HPDE6-E6E7 (cell line): ENCODE data around the gene FES.
"Not testable (repeated sequence)": the region's sequence is repeated elsewhere in the genome, so short reads cannot be mapped to it uniquely, and the experiment has no call there.

Experiments
- DNase-seq: peaks from one replicate; pipeline ENCODE4 v3.0.0; 2011; ENCODE audit warnings: missing footprints; ENCODE audit errors: extremely low spot score

FES gene

GRCh38 chr15:90891346-90891949 is 7.1 kb downstream of the FES start:
- DNase-seq: no peak

GRCh38 chr15:90892023-90892422 is 7.7 kb downstream of the FES start:
- DNase-seq: no peak

GRCh38 chr15:90892498-90893174 is 8.3 kb downstream of the FES start:
- DNase-seq: no peak

- DNase-seq: no peak
Measured at GRCh38 chr15:90893175-90894090, 9.1 kb downstream of the FES start.

GRCh38 chr15:90895571-90896117 is 11.3 kb downstream of the FES start:
- no peak for DNase-seq

GRCh38 chr15:90897131-90897655 is 12.9 kb downstream of the FES start:
- not testable (repeated sequence) for DNase-seq

GRCh38 chr15:90901175-90902039 is 17.1 kb downstream of the FES start:
- no peak for DNase-seq

GRCh38 chr15:90902040-90902839 is 17.9 kb downstream of the FES start:
- peak; percentile 96 for DNase-seq

GRCh38 chr15:90902840-90903732 is 18.8 kb downstream of the FES start, which contains the start of gene MAN2A2:
Gene MAN2A2, plus strand, starts transcription at chr15:90903302. Its CDS starts 906 bp downstream, at chr15:90904208.
- peak; percentile 45 for DNase-seq

GRCh38 chr15:90903733-90904536 is 19.6 kb downstream of the FES start:
- no peak for DNase-seq

GRCh38 chr15:90904746-90905145 is 20.4 kb downstream of the FES start:
- DNase-seq: no peak

- DNase-seq: no peak
Measured at GRCh38 chr15:90905306-90906180, 21.2 kb downstream of the FES start.

GRCh38 chr15:90906181-90906849 is 22.0 kb downstream of the FES start:
- no peak for DNase-seq

GRCh38 chr15:90907051-90907660 is 22.9 kb downstream of the FES start:
- DNase-seq: no peak

- DNase-seq: no peak
Measured at GRCh38 chr15:90907838-90908507, 23.7 kb downstream of the FES start.

- DNase-seq: not testable (repeated sequence)
Measured at GRCh38 chr15:90909449-90909848, 25.1 kb downstream of the FES start.
